Left cardiac atrium (tissue), 4 donors: Measurements from ENCODE around the gene FSTL4. TPM values are rescaled to one million over a fixed set of nuclear protein-coding genes. Genes with fewer than 3 reads are reported as not detected.
A peak's percentile ranks its signal among the peaks of the same experiment; 100 is the strongest.
"Not testable (repeated sequence)": the region's sequence is repeated elsewhere in the genome, so short reads cannot be mapped to it uniquely, and the experiment has no call there.

ENCODE experiments used
- ATAC-seq, 2 donors: fragments of 200-7000 bp; cut with Tn5 transposase; one replicate each; pipeline ENCODE4 v1.9.1; 2020; ENCODE audit warnings: mild to moderate bottlenecking in 2 of 2, moderate library complexity in 2 of 2
- DNase-seq: peaks from one replicate; pipeline ENCODE4 v3.0.0-alpha.2; 2020
- intact Hi-C, 2 donors: fragments of 100-400 bp; cut with DNase I; formaldehyde crosslinking; loops; one replicate each; pipeline versions ENCODE4 v1.14.1 to v1.15.1; 2022 to 2023
- total RNA-seq, 2 donors: library from RNA; stranded (reverse); fragmentation: NEBNext Ultra II Directional; extraction: Animal tissue kit (Norgen Biotek cat#: 25700); gene quantifications; one replicate each; pipeline ENCODE4 v1.2.1, GENCODE V29; 2021
- donor health status: DM: no; HTN: yes; CAD: no.
- donor health status: DM: no; HTN: yes; CAD: no; lungs with severe emphysema.
- donor health status: DM: yes; HTN: yes; CAD: no.
- donor health status: Dilated cardiomyopathy.

FSTL4 gene
- total RNA-seq, 2 donors from 2014 or later, result 0.21 TPM; not detected in 1

GRCh38 chr5:133564921-133565565 lies 47.3 kb downstream of the FSTL4 start:
- ATAC-seq, result no peak
- DNase-seq, result no peak
- intact Hi-C loops, result no loop called here

DNA sequence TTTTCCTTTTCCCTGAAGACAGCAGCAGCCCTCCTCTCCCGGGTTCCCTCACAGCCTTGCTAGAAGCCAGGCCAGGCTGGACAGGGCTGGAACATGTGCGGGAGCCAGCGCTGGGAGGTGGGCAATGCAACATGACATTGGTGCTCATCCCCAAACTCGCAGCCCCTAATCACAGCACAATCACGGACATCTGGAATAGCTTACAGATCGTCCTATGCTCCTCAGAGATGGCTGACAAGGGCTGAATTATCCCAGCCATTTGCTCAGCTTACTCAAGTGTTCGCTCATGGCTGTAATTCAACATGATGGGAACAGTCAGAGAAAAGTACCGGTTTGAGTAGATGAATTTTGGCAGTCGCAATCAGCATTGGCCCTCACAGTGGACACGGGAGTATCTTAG lies 49.8 kb downstream of the FSTL4 start:
- ATAC-seq (no peak), DNase-seq (no peak)
- intact Hi-C loops, result no loop called here

- no peak for ATAC-seq
- DNase-seq, result no peak
- intact Hi-C loops, result no loop called here
These were observed 52.4 kb downstream of the FSTL4 start for GRCh38 chr5:133559960-133560359.

- ATAC-seq (no peak), DNase-seq (no peak)
- intact Hi-C loops, result no loop called here
These were observed 55.8 kb downstream of the FSTL4 start for GRCh38 chr5:133556551-133556950.

DNA sequence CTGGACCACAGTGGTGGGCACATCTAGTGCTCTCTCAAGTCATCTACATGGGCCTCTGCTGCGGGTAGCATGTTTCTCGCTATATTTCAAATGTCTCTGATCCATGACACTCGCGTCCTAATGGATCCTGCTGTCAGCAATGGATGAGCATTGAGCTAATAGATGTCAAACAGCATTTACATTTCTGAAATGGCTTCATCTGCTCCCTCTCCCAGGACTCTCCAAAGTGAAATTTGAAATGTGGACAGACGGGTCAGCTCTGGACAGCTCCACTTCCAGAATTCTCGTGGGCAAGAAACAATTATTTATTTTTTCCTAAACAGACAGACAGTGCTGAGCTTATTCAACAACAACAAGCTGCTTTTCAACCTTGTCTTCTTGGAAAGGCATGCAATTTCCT lies 58.1 kb downstream of the FSTL4 start:
- ATAC-seq, result no peak
- DNase-seq, result no peak
- intact Hi-C loops, result no loop called here

DNA sequence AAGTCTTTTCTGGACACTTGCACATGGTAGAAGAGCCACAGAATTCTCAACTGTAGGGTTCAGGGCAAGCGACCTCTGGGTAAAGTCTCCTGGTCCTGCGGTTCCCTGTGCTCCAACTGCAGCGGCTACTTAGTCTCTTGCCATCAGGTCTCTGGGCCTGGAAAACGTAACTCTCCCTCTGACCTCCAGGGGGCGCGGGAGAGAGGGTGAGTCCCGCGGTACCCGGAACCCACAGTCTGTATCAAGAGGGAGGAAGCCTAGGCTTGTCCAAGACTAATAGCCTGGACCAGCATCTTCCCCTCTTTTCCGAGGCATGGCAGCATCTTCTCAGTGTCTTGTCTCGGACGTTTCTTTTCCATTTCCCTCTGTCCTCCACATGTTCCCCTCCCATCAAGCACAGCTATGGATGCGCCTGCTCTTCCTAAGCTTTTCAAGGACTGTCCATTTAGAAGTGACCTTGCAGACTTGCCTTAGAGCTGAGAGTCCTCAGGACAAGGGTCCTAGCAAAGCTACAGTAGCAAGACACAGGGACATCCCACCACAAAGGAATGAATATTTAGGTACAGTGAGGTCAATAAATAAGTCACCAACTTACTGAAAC lies 59.3 kb downstream of the FSTL4 start:
- ATAC-seq (peak; percentile 46 to 65), DNase-seq (peak; percentile 56)

DNA sequence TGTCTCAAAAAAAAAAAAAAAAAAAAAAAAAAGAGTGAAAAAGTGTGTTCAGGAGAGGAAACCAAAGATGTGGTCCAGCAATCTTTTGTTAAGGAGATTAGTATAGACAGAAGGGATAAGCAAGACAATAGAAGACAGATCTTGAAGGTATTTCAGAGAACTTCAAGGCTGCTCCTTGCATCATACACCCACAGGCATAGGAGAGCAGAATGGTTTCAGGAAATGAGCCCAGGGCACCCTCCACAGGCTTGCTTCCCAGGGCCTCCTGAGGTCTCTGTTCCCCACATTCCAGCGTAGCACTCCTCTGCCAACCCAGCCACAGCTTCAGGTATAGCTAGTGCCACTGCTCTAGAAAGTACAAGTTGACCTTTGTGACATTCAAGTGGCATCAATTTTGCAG lies 65.8 kb downstream of the FSTL4 start:
- ATAC-seq, result no peak
- no peak for DNase-seq
- intact Hi-C loops, result no loop called here

More for the DNA sequence above, 59.3 kb downstream of the FSTL4 start:
- intact Hi-C loops, result no loop called here

- no peak for ATAC-seq
These were observed 68.0 kb downstream of the FSTL4 start for GRCh38 chr5:133544346-133544745.

DNA sequence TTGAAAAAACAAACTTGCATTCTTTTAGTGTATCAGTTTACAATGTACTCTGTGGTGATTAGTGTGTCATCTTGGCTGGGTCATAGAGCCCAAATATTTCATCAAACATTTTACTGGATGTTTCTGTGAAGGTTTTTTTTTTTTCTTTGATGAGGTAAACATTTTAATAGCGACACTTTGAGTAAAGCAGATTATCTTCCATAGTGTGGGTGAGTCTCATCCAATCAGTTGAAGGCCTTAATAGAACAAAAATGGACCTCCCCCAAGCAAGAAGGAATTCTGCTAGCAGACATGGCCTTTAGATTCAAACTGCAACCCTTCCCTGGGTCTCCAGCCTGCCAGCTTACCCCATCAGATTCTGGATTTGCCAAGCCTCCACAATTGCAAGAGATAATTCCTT lies 72.5 kb downstream of the FSTL4 start:
- intact Hi-C loops, result no loop called here
- ATAC-seq, result no peak
- DNase-seq, result no peak

More at GRCh38 chr5:133544346-133544745, 68.0 kb downstream of the FSTL4 start:
- DNase-seq, result no peak
- intact Hi-C loops, result no loop called here

DNA sequence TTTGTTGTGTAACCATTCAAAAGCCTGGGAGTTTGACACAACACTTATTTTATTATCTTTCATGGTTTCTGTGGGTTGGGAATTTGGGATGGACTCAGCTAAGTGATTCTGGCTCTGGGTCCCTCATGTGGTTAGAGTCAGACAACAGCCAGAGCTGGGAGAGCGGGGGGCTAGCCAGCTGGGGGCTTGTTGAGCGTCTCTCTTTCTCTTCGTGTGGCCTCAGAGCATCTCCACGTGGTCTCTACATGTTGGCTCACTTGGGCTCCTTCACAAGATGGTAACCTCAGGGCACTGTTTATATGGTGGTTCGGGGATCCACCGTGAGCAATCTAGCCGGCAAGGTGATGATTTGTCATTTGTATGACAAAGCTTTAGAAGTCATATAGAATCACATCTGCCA lies 73.6 kb downstream of the FSTL4 start:
- intact Hi-C loops, result no loop called here
- ATAC-seq (no peak), DNase-seq (no peak)

- ATAC-seq, DNase-seq, intact Hi-C loops: not testable (repeated sequence)
These were observed 77.0 kb downstream of the FSTL4 start for GRCh38 chr5:133535241-133535929.

DNA sequence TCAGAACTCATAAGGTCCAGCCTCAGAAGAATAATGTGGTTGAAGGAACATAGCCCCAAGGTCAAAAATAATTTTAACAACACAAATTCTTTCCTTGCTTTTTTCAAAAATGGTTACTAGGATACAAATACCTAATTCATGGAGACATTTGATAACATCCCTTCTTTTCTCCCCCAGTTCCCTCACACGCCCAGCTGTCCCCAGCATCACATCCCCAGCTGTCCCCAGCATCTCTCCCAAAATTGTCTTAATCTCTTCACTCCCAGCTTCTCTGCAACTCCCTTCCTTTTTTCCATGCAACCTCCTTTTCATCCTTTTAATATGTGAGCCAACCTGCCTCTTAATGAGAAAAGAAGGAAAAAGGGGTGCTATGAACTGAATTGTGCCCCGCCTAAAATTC lies 77.8 kb downstream of the FSTL4 start:
- no peak for ATAC-seq
- no peak for DNase-seq
- intact Hi-C loops, result no loop called here

DNA sequence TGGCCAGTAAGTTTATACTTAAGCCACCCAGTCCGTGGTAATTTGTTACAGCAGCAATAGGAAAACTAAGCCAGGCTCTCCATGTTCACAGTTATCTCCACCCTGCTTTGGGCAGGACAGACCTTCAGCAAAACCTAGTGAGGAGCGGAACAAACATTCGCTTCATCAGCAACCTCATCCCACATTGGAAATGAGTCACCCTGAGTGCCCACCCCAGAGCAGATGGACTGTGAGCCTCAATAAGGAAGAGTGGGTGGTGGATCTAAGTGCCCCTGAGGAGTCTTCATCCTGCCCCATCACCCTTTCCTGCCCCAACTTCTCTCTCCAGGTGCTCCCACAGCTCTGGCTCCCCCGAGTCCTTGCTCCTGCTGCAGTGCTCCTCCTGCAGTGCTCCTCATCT lies 78.8 kb downstream of the FSTL4 start:
- intact Hi-C loops, result no loop called here
- DNase-seq, result no peak
- no peak for ATAC-seq

DNA sequence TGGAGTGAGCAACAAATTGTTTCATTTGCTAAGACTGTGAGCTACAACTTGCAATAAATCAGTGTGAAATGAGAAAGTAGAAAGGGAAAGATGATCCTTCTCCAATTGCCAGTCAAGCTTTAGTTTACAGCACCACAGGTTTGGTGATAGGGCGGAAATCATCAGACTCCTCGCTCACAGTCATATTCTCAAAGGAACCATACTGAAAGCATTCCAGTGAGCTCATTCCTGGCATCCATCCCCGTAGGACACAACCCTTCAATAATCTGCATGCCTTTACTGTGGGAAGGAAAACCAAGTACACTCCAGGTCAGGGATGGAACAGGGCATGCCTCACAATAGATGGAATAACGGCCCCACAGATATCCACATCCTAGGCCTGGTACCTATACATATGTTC lies 80.7 kb downstream of the FSTL4 start:
- DNase-seq (no peak), ATAC-seq (peak; percentile 19 to 71)
- intact Hi-C loops, result no loop called here

DNA sequence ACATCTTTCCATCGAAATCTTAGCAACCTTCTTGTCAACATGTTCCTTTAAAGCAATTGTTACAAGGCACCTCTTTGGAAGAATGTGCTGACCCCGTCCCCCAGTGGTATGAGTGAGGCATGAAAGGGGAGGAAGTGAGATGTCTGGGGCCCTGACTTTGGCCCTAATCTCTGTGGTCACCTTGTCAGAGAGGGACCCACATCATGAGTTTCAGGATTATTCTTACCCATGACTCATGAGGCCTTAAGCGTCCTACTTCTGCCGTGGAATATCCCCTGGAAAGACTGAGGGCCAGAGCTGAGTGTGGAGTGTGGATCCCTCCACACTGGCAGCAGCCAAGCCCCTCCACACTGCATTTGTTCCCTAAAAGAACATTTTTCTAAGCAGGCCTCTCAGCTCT lies 81.2 kb downstream of the FSTL4 start:
- ATAC-seq (no peak), DNase-seq (no peak)
- intact Hi-C loops, result no loop called here

DNA sequence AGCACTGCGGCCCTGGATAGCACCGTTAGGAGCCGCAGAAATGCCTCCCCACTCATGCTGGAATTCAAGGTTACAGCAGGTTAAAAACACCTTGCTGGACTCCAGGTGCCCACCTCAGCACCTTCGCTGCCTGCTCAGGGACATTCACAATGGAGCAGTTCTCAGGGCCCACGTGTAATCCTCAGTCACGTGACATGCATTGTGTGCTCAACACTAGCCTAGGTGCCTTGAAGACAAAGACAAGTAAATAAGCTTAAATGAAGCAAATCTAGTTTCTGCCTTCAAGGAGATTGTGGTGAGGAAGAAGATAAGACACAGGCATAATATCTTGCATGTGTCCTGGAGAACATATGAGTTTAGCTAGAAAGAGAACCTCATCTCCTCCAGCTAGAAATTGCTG lies 82.1 kb downstream of the FSTL4 start:
- DNase-seq (no peak), ATAC-seq (no peak)
- intact Hi-C loops, result no loop called here

- ATAC-seq (no peak), DNase-seq (no peak)
- intact Hi-C loops, result no loop called here
These were observed 83.5 kb downstream of the FSTL4 start for GRCh38 chr5:133528841-133529240.

GRCh38 chr5:133527311-133527710 lies 85.0 kb downstream of the FSTL4 start:
- no peak for DNase-seq
- ATAC-seq, result no peak
- intact Hi-C loops, result no loop called here

DNA sequence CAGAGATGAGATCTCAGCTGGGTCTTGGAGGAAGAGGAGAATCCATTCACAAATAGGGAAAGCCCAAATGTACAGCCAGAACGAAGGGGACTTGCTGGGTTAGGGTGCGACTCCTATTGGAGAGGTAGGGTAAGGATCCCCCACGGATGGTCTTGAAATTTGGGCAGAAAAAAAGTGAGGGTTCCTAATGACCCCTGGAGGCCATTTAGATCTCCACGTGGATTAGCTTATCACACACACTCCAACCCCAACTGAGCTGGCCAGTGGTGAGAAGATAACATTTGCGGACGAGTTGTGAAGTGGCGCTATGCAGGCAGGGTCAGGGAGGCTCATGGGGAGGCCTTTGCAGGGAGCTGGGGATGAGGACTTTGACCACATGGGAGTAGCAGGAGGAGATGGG lies 86.0 kb downstream of the FSTL4 start:
- ATAC-seq (no peak), DNase-seq (no peak)
- intact Hi-C loops, result no loop called here

- DNase-seq (no peak), ATAC-seq (no peak)
- intact Hi-C loops, result no loop called here
These were observed 87.2 kb downstream of the FSTL4 start for GRCh38 chr5:133525126-133525525.

DNA sequence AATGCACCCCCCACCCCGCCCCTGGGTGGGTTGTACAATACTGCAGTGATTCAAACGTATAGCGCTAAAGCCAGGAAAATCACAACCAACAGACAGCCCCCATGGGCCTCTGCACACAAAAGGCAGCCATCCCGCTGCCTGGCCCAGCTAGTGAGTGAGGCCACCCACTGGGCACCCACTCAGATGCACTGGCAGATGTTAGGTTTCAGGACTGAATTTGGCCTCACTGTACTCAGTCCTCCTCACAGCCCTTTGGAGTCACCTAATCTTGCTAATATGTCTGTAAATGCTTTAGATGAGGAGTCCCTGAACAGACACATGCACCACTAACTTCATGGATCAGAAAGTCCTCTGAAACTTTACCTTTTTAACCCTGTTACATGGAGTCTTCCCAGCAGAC lies 87.7 kb downstream of the FSTL4 start:
- no peak for ATAC-seq
- intact Hi-C loops, result no loop called here

More for the DNA sequence above, 87.7 kb downstream of the FSTL4 start:
- DNase-seq, result no peak
